ENCODE results near the gene VDR. TPM values are rescaled to one million over a fixed set of nuclear protein-coding genes. Genes with fewer than 3 reads are reported as not detected.

The VDR gene
- 17.6 and 22.1 TPM in 2 replicates for total RNA-seq
- 71.5 TPM for polyA plus RNA-seq (2012)

DNA sequence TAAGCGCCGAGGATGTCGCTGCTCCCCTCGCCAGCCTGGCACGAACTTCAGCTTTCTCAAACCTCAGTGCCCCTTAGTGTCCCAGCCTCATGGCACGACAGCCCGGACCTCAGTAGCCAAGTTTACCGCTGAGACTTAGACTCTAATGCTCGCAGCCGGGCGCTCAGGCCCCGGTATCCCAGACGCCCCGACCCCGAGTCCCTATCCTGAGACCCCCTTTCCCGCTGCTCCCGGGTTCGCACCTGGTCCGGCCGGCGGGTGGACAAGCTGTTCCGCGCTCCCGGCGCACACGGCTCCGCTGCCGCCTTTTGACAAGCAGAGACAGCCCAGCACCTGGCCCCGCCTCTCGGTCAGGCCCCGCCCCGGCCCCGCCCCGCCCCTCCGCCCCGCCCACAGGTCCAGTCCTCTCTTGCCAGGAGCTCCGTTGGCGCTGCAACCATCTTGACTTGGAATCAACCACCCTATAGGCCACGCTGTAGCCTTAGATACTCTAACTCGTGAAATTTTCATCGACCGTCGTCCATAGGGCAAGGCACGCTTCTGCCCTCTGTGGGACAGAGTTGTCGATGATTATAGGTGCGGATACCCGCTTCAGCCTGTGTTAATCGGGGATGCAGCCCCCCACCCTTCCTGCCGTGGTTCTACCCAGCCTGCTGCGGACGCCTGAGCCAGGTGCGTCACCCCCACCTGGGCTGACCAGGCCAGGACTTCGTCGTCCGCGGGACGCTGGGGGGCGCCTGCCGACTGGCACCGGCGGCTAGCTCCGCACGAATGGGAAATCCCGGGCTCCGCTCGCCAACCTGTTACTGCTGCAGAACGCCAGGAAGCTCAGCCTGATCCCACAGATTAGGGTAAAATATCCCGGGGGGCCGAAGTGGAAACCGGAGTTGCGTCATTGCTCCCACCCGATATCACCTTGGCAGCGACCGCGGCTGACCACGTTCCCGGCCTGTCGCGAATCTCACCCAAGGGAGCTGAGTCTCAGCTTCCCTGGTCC, at the start of gene VDR:
Gene VDR, minus strand, starts transcription at position 282 of the 997 bp plus-strand sequence. CDS start 25,881 bp downstream, outside the sequence.
- DNase-seq (ENCODE audit: low read depth) = peak; percentile 78

DNA sequence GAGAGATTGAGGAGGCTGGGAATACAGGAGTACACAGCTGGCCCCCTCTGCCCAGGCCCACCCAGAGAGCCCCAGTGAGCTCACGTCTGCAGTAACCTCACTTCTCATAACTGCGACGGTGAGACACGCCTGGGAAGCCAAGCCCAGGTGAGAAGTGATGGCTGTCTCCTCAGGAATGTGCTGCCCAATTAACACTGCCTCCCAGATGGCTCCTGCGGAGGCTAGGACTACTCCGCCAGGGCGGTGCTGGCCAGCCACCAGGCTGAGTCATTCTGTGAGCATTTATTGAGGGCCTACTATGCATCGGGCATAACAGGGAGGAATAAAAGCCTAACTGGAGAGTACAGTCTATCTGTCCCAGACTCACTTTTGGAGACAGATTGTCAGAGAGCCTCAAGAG, 49.3 kb upstream of the VDR start:
- DNase-seq (ENCODE audit: low read depth) = no peak

DNA sequence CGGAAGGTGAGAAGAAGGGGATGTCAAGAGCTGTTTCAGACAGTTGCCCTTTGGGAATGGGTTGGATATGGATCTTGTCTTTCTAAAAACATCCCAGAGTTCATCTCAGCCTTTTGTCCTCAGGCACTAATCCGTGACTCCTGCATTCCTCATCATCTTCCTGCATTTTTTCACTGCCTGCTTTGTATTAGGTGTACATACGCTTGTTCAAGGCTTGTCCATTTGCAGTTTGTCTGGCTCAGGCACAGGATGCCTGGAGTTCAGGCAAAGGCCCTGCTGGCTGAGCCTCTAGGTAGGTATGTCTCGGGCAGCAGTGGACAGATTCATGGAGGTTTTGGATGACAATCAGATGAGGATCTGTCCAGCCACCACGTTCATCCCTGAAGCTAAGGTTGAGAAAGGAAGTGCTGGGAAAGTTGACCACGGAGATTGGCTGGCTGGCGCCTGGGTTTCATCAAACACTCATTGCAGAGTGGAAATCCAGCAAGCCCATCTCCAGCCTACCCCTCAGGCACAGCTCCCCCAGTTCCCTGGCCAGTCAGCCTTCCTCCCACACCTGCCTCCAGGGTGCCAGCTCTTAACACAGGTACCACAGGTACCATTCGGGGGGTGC, 46.2 kb upstream of the VDR start:
- DNase-seq (ENCODE audit: low read depth) = no peak

DNA sequence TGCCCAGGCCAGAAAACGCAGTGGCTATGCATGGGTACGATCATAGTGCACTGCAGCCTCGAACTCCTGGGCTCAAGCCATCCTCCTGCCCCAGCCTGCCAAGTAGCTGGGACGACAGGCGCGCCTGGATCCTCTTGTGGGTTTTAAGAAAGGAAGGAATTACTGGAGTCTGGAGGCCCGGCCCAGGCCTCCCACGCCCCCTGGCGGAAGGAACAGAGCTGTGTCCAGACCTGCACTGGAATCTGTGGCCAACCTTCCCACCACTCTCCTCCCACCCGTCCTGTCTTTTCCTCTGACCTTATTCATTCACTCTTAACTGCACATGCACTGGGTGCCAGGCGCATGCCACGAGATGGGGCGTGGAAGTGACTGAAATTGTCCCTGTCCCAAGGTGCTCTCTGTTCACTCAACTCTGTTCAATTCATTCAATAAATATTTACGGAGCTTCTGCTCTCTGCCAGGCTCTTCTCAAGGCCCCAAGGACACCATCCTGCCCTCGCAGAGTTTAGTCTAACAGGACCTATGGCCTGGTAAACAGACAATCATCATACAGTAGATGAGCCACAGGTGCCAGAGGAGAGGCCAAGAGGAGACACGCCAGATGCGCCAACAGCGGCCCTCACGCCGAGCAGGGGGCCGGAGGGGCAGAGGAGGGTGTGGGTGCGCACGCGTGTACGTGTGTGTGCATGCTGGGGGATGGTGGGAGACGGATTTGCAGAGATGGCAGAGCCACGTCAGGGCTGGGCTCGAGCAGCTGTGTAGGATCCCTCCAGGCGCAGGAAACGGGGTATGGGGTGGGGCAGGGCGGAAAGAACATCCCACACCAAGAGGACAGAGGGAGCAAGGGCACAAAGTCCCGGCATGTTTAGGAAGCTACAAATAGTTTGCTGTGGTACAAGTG, 44.9 kb upstream of the VDR start:
- peak; percentile 92 for DNase-seq (ENCODE audit: low read depth)

DNA sequence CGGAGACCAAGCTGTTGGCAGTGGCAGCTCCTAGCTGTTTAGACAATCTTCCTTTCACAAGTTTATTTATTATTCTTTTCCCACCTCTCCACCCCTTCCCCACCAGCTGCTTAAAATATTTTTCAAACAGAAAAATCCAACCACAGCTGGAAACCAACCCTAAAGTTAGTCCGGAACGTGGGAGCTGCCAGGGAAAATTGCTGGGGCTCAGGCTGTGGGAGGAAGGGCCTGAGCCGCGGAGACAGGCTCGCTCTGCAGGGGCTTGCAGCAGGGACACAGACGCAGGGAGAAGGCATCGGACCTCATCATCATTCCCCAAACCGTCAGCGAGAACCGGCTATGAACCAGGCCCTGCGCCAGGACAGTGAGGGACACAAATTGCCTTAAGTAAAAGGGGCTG, 42.5 kb upstream of the VDR start:
- DNase-seq (ENCODE audit: low read depth) = no peak

DNA sequence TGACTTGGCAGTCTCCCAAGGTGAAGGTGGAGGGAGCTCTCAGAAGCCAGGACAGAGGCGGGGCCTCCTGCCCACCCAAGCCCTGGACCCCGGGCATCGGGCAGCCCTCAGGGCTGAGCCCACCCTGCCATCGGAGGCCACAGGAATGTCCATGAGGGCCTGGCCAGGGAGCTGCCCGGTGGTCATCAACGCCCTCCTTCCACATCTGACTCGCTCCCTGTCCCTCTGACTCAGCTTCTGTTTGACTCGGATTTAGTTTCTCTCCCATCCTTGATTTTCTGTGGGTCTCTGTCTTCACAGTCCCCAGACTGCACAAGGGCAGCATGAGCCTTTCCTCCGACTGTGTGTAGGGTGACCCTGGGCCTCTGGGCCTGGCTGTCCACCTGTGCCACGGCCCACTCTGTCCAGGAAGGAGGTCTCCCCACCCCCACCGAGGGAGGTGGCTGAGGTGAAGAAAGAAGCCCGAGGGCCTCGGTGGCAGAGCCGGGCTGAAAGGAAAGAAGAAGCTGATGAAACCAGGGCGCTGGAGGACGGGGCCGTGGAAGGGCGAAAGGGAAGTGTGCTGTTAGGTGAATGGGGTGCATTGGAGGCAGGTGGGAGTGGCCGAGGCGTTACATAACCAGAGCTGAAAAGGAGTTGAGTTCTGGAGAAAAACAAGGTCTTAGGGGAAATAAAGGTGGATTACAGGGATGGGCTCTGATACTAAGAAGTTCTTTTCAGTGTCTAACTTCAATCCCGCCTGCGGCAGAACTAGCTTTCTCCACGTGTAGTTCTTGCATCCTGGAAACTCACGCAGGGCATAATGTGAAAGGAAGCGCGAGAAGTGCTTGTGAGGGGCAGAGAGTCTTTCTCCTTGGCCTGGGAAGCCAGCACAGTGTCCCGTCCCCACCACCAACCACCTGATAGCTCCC, 41.9 kb upstream of the VDR start:
- DNase-seq (ENCODE audit: low read depth) = peak; percentile 64

DNA sequence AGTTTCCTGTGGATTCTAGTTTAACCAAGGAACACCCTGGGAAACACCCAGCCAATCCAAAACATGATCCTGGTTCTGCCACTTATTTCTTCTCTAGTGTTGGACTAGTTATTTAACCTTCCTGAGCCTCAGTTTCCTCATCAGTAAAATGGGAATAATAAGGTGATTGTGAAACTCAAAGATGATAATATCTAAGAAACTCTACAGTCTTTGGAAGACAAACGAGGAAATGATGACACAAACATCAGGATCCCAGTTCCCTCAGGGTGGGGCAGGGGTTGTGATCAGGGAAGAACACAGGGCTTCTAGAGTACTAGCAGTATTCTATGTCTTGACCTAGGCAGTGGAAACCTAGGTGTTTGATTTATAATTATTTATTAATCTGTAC, 40.5 kb upstream of the VDR start:
- no peak for DNase-seq (ENCODE audit: low read depth)

DNA sequence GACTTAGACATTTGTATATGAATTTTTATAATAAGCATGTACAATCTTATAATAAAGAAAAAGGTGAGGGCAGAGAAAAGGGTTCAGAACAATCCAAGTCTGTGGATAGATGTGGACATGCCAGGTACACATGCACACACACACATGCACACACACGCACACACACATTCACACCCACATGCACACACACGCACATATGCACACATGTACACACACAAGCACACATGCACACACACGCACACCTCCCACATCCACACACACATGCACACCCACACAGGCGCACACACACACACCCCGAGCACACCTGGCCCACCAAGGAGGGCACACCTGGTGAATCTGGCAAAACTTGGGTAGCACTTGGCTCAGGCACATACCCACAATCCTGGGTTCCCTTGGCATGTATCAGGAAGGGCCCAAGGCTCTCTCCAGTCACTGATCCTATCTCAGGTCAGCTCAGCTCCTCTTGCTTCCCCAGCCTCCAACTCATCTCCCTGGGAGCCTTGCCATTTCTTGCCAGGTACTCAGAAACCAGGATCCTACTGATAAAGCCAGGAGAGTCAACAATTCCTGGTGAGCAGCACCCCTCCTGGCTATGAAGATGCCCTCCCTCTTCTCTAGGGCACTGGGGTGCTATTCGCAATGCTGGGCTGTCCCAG, 40.0 kb upstream of the VDR start:
- DNase-seq (ENCODE audit: low read depth) = no peak

DNA sequence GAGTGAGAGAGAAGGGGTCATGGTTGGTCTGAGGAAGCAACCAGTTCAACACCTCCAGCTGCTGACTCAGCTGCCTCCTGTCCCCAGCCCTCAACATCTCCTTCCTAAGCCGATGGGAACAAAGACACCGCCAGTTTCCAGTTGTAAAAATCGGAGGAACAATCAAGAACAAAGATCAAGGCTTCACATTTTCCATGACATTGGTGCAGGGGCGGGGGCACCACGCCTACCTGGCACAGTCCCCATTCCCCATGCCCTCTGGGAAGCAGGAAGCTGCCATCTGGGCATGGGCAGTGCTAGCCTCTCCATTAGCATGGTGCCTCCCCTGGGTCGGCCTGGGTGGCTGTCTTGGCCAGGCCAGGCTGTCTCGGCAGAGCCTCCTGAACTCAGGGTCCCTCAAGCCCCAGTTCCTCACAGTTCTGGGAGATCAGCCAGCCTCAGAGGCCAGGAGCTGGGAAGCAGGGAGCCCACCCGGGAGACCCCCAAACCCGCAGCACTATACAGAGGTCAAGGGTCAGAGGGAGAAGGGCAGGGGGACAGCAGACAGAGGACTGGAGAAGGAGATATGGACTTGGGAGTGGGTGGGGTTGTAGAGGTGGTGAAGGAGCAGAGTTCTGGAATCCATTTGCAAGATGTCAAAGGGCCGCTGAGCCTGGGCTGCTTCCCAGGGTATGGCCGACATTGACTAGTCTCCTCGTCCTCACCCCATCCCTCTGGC, 39.0 kb upstream of the VDR start:
- no peak for DNase-seq (ENCODE audit: low read depth)

DNA sequence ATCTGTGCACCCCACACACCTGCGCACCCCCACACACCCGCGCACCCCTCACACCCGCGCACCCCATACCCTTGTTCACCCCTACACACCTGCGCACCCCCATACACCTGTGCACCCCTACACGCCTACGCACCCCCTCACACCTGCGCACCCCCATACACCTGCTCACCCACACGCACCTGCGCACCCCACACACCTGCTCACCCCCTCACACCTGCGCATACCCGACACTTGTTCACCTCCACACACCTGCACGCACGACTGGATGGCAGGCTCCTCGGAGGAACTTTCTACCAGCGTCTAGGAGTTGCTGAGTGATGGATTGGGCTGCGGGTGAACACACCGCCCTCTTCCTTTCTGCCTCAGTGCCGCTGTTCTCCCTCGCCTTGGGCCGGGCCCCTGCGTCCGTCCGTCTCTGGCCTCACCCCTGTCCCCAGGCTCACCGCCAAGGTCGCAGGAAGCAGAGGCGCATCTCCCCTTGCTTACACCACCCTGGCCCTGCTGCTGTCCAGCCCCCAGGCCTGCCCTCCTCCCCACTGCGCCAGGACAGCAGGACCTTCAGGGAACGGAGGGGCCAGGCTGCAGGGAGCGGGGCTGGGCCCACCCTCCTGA, 37.9 kb upstream of the VDR start:
- DNase-seq (ENCODE audit: low read depth) = no peak

DNA sequence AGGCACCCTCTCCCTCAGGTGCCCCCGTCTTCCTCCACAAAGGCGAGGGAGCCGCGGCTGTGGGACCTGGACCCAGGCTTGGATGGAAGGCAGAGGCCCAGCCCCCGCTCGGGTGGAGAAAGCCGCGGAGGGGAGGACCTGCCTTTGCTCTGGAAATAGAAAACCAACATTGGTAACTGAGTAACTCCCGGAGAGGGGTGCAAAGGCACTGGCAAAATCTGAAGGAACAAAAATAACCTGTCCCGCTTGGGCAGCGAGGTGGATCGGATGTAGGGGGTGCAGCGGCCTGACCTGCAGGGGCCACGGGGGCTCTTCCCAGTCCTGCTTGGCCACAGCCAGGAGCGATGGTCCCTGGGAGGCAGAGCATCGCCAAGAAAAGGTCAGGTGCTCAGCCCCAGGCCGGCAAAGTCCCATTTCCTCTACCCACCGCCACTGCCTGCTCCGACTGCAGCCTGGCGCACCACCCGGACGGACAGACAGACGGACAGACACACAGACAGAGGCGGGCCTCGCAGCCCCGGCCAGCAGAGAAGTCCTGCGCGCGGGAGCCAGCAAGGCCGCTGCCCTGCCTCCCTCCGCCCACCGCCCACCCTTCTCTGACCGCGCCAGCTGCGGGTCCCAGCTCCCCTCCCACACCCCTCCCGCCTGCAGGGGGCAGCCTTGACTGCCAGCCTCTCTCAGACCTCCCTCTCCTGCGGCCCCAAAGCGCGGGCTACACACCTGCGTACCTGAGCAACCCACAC, 37.2 kb upstream of the VDR start:
- DNase-seq (ENCODE audit: low read depth) = no peak

DNA sequence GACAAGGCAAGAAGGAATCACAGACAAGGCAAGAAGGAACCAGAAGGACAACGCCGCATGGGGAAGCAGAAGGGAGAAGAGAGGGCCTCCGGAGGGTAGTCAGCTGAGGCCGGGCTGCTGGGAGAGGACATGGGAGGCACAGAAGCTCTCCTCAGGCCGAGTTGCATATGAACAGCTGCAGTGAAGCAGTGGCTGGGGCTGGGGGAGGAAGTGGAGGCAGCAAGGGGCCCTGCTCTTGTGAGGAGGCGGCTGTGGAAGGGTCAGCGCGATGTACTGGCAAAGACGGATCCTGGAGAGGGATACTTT, 36.6 kb upstream of the VDR start:
- DNase-seq (ENCODE audit: low read depth) = no peak

DNA sequence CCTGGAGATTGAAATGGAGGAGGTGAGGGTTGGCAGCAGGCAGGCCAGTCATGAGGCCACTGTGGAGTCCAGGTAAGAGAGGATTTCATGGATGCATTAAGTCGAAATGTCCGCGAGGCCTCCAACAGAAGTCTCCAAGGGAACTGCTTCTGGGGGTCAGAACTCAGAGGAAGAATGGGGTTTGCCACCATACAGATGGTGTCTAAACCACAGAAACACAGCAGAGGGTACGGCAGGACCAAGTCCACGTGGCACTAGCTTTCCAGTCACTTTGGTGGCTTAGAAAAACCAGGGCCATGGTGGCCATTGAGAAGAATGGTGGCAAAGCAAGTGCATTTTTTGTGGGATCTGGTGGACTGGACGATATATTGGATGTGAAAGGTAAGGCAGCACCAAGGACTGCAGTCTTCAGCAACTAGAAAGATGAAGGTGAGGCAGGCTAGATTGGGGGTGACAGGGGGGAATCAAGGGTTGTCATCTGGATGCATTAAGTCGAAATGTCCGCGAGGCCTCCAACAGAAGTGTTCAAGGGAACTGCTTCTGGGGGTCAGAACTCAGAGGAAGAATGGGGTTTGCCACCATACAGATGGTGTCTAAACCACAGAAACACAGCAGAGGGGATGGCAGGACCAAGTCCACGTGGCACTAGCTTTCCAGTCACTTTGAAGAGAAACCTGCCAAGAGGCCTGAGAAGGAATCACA, 36.1 kb upstream of the VDR start:
- no peak for DNase-seq (ENCODE audit: low read depth)

DNA sequence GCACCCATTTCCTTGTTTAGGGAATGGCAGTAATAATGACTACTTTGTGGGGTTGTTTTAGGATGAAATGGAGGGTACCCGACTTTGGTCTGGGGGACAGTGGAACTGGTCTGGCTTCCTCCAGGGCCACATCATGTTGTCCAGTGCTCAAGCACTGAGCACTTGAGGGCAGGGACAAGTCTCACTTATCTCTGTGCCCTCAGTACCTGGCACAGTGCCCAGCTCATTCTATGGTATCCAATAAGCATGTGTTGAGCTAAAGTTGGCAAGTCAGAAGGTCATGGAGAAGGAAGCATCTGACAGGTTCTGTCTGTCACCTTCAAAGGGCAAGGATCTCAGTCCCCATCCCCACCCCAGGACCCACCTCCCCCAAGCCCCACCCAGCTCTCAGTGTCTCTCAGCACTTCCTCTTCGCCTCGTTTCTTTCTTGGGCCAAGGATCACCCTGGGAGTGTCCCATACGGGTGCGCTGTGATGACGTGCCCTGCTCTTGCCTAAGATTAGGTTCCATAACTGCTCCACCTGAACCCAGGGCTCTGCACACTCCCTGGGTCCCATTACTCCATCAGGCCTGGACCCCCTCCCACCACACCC, 34.3 kb upstream of the VDR start:
- DNase-seq (ENCODE audit: low read depth) = no peak

DNA sequence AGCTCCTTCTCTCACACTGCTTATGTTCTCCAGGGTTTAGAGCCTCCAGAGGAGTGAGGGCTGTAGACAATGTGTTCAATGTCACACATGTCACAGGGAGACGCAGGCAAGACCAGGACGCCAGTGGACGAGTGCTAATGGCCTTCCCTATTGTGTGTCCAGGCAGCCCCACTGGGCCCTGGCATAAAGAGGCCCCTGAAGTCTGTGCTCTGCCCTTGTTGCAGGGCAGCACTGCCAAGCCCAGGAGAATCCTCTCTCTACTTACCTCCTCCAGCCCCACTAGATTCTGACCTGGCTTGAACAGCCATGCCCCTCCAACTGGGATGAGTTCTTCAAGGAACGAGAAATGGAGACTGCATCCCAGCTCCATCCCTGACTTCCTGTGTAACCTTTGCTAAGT, 33.8 kb upstream of the VDR start:
- no peak for DNase-seq (ENCODE audit: low read depth)

DNA sequence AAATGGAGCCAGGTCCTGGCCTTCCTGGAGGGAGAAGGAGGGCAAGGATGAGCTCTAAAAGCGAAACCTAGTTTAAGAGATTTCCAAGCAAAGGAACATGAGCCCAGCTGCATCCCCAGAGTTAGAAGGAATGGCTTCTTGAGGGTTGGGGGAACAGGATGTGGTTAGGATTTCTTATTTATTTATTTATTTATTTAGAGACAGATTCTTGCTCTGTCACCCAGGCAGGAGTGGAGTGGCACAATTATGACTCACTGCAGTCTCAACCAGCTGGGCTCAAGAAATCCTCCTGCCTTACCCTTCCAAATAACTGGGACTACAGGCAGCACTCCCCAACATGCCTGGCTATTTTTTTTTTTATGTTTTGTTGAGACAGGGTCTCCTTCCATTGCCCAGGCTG, 33.3 kb upstream of the VDR start:
- peak; percentile 81 for DNase-seq (ENCODE audit: low read depth)

DNA sequence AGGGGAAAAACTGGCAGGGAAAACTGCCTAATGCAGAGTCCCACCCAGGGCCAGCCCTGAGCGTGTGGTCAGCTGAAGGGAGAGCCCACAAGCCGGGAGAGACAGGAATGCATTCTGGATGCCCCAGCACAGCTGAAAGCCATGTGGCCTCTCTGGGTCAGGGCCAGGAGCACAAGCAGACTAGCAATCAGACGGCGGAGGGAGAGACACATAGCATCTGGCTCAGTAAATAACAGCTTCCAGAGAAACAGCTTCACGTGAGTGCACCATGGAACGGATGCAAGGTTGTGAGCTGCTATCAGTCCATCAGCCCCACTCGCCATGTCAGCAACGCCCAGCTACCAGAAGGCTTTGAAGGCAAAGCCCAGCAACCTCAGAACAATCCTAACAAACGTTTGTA, 30.4 kb upstream of the VDR start:
- DNase-seq (ENCODE audit: low read depth) = peak; percentile 99
